Stomach smooth muscle (tissue), 2 donors: ENCODE measurements around the gene TFB1M.

Source experiments
- H3K27ac ChIP-seq: one replicate; pipeline ENCODE4 v1.7.0; 2013; ENCODE audit warnings: mild to moderate bottlenecking, low read length, inconsistent platforms
- H3K27me3 ChIP-seq, 2 donors: one replicate each; pipeline ENCODE4 v1.7.0; 2013; ENCODE audit warnings: low read length in 2 of 2; ENCODE audit not compliant: insufficient read depth in 2 of 2, control insufficient read depth in 1 of 2
- H3K36me3 ChIP-seq, 2 donors: one replicate each; pipeline ENCODE4 v1.7.0; 2013; ENCODE audit warnings: low read length in 2 of 2; ENCODE audit not compliant: control insufficient read depth in 2 of 2, insufficient read depth in 2 of 2
- H3K4me1 ChIP-seq: one replicate; pipeline ENCODE4 v1.7.0; 2013; ENCODE audit warnings: low read length; ENCODE audit not compliant: control insufficient read depth, insufficient read depth
- H3K4me3 ChIP-seq, 2 donors: one replicate each; pipeline ENCODE4 v1.7.0; 2013; ENCODE audit warnings: low read length in 2 of 2
- H3K9ac ChIP-seq, 2 donors: one replicate each; pipeline ENCODE4 v1.7.0; 2013; ENCODE audit warnings: low read length in 2 of 2, mild to moderate bottlenecking in 1 of 2
- H3K9me3 ChIP-seq, 2 donors: one replicate each; pipeline ENCODE4 v1.7.0; 2013; ENCODE audit warnings: low read length in 2 of 2; ENCODE audit not compliant: control insufficient read depth in 2 of 2
- donor health status: healthy.
- donor health status: Pancreatic carcinoma.

TFB1M gene

DNA sequence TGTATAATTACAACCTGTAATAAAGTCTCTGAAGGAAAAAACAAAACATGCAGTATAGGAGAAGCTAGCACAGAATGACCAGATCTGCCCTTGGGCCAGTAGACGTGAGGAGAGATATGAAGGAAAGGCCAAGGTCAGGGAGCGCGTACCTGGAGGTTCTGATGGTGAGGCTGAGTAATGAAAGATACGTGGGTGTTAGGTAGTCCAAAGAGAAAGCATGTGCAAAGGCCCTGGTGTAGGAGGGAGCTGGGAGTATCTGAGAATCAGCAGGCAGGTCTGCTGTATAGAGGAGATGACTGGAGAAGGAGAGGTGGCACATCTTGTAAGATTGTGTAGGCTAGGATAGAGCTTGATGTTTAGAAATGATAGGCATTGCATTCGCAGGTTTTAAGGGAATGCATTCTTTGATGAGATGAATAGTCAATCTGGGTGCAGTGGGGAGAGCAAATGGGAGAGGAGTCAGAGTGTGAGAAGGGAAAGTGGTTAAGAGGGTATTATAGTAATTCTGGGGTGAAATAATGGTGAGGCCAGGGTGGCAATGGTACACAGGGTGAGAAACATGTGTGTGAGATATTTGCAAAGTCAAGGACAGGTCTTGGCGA is 15.9 kb upstream of the TFB1M start:
- no peaks in the 10 kb centered on the region for H3K27me3 ChIP-seq
- no peak overlapping the region for H3K27ac ChIP-seq
- no peaks in the 10 kb centered on the region for H3K4me1 ChIP-seq
- no peak overlapping the region for H3K4me3 ChIP-seq
- no peaks in the 10 kb centered on the region for H3K9me3 ChIP-seq
- H3K9ac ChIP-seq: no peak overlapping the region
- no peaks in the 10 kb centered on the region for H3K36me3 ChIP-seq

GRCh38 chr6:155329460-155330132 is 15.3 kb upstream of the TFB1M start:
- Histone ChIP-seq H3K9me3 (no peaks in the 10 kb centered on the region), H3K27ac (no peak overlapping the region), H3K9ac (no peak overlapping the region), H3K4me3 (no peak overlapping the region), H3K36me3 (no peaks in the 10 kb centered on the region), H3K4me1 (no peaks in the 10 kb centered on the region), H3K27me3 (no peaks in the 10 kb centered on the region)

GRCh38 chr6:155328539-155329459 is 14.5 kb upstream of the TFB1M start:
- Histone ChIP-seq H3K9me3 (no peaks in the 10 kb centered on the region), H3K27ac (no peak overlapping the region), H3K4me3 (no peak overlapping the region), H3K27me3 (no peaks in the 10 kb centered on the region), H3K36me3 (no peaks in the 10 kb centered on the region), H3K4me1 (no peaks in the 10 kb centered on the region), H3K9ac (no peak overlapping the region)

DNA sequence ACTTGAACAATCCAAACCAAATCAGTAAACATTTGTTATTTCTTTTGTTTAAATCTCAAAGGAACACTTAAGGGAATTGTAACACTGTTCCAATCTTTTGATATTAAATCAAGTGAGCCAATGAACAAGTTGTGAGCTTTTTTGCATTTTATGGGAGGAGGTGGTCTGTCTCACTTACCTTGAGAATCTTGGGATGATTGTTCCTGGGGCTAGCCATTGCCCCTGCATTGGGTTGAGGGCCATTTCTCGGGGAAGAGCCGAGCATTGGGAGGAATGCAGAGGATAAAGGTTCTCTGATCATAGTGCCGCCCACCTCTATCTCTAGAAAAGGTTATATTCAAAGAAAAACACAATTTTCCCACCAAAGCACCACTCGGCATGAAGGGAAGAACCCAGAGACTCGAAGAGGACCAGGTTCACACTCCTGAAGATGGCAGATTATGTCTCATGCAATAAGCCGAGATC is 13.8 kb upstream of the TFB1M start:
- H3K4me3 ChIP-seq: no peak overlapping the region
- no peaks in the 10 kb centered on the region for H3K9me3 ChIP-seq
- no peaks in the 10 kb centered on the region for H3K4me1 ChIP-seq
- no peaks in the 10 kb centered on the region for H3K27me3 ChIP-seq
- no peaks in the 10 kb centered on the region for H3K36me3 ChIP-seq
- H3K27ac ChIP-seq: no peak overlapping the region
- H3K9ac ChIP-seq: no peak overlapping the region

GRCh38 chr6:155327326-155328073 is 13.2 kb upstream of the TFB1M start:
- Histone ChIP-seq H3K9ac (no peak overlapping the region), H3K27ac (no peak overlapping the region)

DNA sequence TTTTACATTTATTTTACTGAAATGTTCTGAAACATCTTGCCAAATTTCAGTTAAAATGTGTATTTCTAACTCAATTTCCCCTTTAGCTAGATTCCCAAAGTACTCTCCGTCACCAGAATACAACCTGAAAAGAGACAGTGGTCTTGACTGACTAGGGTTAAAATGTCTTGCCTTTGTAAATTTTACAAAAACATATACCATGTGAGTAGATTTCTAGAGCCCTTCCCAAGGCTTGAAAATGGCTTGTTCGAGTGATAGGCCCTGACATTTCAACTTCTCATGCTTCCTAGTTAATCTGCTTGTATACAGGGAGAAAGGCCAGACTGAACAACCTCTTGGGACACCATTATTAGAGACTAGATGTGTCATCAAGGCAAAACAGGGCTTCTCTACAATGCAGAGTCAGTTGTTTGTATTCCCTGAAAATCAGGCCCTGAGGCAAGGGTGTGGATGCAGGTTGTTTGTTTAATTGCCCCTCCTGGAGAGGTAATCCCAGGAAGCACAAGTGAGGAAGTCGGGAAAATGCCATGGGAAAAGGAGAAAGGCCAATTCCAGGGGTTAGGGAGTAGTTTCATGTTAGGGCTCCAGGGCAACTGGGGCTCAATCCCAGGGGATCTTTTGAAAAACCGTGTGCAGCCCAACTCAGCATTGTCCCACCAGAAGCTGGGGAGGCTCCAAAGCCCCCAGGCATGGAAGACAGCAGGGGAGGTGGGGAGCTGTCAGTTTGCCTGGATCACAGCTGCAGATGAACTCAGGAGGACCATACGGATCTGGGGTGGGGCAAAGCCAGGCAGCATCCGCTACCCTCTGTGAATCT is 11.6 kb upstream of the TFB1M start:
- H3K4me1 ChIP-seq: no peaks in the 10 kb centered on the region
- no peak overlapping the region for H3K27ac ChIP-seq
- no peaks in the 10 kb centered on the region for H3K9me3 ChIP-seq
- no peak overlapping the region for H3K9ac ChIP-seq
- H3K4me3 ChIP-seq: no peak overlapping the region
- no peaks in the 10 kb centered on the region for H3K36me3 ChIP-seq
- H3K27me3 ChIP-seq: no peaks in the 10 kb centered on the region

More at GRCh38 chr6:155327326-155328073, 13.2 kb upstream of the TFB1M start:
- no peaks in the 10 kb centered on the region for H3K4me1 ChIP-seq
- H3K9me3 ChIP-seq: no peaks in the 10 kb centered on the region
- H3K36me3 ChIP-seq: no peaks in the 10 kb centered on the region
- H3K27me3 ChIP-seq: no peaks in the 10 kb centered on the region
- no peak overlapping the region for H3K4me3 ChIP-seq

- Histone ChIP-seq H3K27ac (no peak overlapping the region), H3K4me1 (no peaks in the 10 kb centered on the region), H3K27me3 (no peaks in the 10 kb centered on the region), H3K9ac (no peak overlapping the region), H3K36me3 (no peaks in the 10 kb centered on the region), H3K4me3 (no peak overlapping the region), H3K9me3 (no peaks in the 10 kb centered on the region)
These were observed 10.7 kb upstream of the TFB1M start for GRCh38 chr6:155324993-155325392.

DNA sequence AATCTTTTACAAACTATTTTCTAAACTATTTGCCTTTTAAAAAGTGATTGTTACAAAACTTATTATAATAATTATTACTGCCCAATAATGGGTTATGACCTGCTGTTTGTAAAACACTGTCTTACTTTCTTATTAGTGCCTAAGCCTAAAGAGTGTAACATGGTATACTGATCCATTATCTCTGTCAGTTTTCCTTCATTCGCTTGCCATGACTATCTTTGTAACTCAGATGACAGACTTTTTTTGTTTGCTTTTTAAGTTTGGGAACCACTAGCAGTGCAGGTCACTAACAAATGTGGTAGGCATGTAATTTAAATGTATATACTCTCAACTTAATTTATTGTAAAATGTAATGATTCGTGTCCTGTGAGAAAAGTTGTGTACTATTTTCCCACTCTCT is 9.9 kb upstream of the TFB1M start:
- no peak overlapping the region for H3K9ac ChIP-seq
- no peak overlapping the region for H3K4me3 ChIP-seq
- no peaks in the 10 kb centered on the region for H3K36me3 ChIP-seq
- H3K27me3 ChIP-seq: no peaks in the 10 kb centered on the region
- H3K4me1 ChIP-seq: no peaks in the 10 kb centered on the region
- H3K27ac ChIP-seq: no peak overlapping the region
- no peaks in the 10 kb centered on the region for H3K9me3 ChIP-seq

GRCh38 chr6:155319902-155320301 is 5.6 kb upstream of the TFB1M start:
- Histone ChIP-seq H3K9ac (no peak overlapping the region), H3K27ac (no peak overlapping the region), H3K27me3 (no peaks in the 10 kb centered on the region), H3K9me3 (no peaks in the 10 kb centered on the region), H3K4me3 (no peak overlapping the region), H3K36me3 (no peaks in the 10 kb centered on the region), H3K4me1 (peaks cover 1% of the 10 kb centered on the region)

DNA sequence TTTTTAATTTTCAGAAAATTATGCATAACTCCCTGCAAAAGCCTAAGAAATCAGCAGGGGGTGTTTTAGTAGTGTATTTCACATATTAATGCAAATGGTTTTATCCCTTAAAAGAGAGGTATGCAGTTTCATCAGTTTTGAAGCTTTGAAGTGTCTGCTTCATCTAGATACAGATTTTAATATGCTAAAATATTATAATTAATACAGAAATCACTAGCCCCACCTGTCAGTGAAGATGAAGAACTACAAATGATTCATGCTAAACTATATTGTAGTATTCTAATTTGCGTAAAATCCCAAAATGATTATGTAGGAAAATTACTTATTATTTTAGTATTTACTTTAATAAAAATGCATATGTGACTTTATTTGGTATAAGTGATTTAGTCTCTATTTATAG is 2.9 kb upstream of the TFB1M start:
- Histone ChIP-seq H3K36me3 (no peaks in the 10 kb centered on the region), H3K27ac (no peak overlapping the region), H3K4me1 (peaks cover 4% of the 10 kb centered on the region), H3K9ac (no peak overlapping the region), H3K27me3 (no peaks in the 10 kb centered on the region), H3K9me3 (no peaks in the 10 kb centered on the region), H3K4me3 (no peak overlapping the region)
